Aorta (tissue), 5 donors: Measurements from ENCODE around the gene QRICH1. TPM values are rescaled to one million over a fixed set of nuclear protein-coding genes. Genes with fewer than 3 reads are reported as not detected.

Experiments
- ATAC-seq: fragments of 200-7000 bp; cut with Tn5 transposase; one replicate; pipeline ENCODE4 v1.9.1; 2022; ENCODE audit warnings: moderate library complexity; ENCODE audit not compliant: low FRiP score
- DNase-seq, 2 donors: peaks; one replicate each; pipeline ENCODE4 v3.0.0-alpha.2; 2020
- H3K27ac ChIP-seq, 2 donors: one replicate each; pipeline ENCODE4 v1.5.1; 2013; ENCODE audit warnings: low read length in 2 of 2, mild to moderate bottlenecking in 2 of 2, moderate library complexity in 2 of 2, control low read depth in 1 of 2, inconsistent platforms in 1 of 2, low read depth in 1 of 2
- H3K27me3 ChIP-seq, 2 donors: one replicate each; pipeline ENCODE4 v1.6.1; 2013; ENCODE audit warnings: control low read depth in 1 of 2, low read length in 1 of 2, mild to moderate bottlenecking in 1 of 2, moderate library complexity in 1 of 2; ENCODE audit not compliant: insufficient read depth in 2 of 2, control insufficient read depth in 1 of 2
- H3K36me3 ChIP-seq, 2 donors: one replicate each; pipeline ENCODE4 v1.6.1; 2013; ENCODE audit warnings: control low read depth in 1 of 2, low read length in 1 of 2, mild to moderate bottlenecking in 1 of 2; ENCODE audit not compliant: insufficient read depth in 2 of 2, control insufficient read depth in 1 of 2
- H3K4me1 ChIP-seq, 2 donors: one replicate each; pipeline ENCODE4 v1.6.1; 2013; ENCODE audit warnings: low read length in 2 of 2, control low read depth in 1 of 2, mild to moderate bottlenecking in 1 of 2, moderate library complexity in 1 of 2; ENCODE audit not compliant: insufficient read depth in 2 of 2, control insufficient read depth in 1 of 2
- H3K4me3 ChIP-seq, 2 donors: one replicate each; pipeline ENCODE4 v1.5.1; 2013; ENCODE audit warnings: low read length in 2 of 2, control low read depth in 1 of 2, mild to moderate bottlenecking in 1 of 2
- H3K9me3 ChIP-seq: one replicate; pipeline ENCODE4 v1.6.1; 2013; ENCODE audit warnings: mild to moderate bottlenecking, low read length; ENCODE audit not compliant: control insufficient read depth
- WGBS, 2 donors: extraction: QIAGEN DNeasy Blood & Tissue Kit; methylation state at CpG; one replicate each; pipeline ENCODE4 v1.1.7; 2013; 5-methylcytosine and 5-hydroxymethylcytosine counted together
- intact Hi-C, 2 donors: fragments of 100-400 bp; cut with DNase I; formaldehyde crosslinking; loops; one replicate each; pipeline versions ENCODE4 v1.14.2 to v1.15.0; 2022
- long read RNA-seq, 2 donors: library from polyadenylated mRNA; unstranded; transcript quantifications; one replicate each; pipeline ENCODE4 v2.0.0, GENCODE V29; 2020 to 2021
- polyA plus RNA-seq, 2 donors: library from polyadenylated mRNA; stranded (reverse); fragments of 200-250 nt; gene quantifications; one replicate each; pipeline ENCODE4 v1.2.3, GENCODE V29; 2013
- total RNA-seq, 2 donors: library from RNA; stranded (reverse); fragmentation: NEBNext Ultra II Directional; extraction: Animal tissue kit (Norgen Biotek cat#: 25700); gene quantifications; one replicate each; pipeline ENCODE4 v1.2.1, GENCODE V29; 2021
- donor health status: healthy with polysubstance abuse.
- donor health status: Bipolar disorder and iron deficiency.
- donor health status: DM: no; HTN: no; CAD: no.
- donor health status: DM: no; HTN: no; CAD: no.
- donor health status: DM: yes; HTN: yes; CAD: no.

The QRICH1 gene, protein sequence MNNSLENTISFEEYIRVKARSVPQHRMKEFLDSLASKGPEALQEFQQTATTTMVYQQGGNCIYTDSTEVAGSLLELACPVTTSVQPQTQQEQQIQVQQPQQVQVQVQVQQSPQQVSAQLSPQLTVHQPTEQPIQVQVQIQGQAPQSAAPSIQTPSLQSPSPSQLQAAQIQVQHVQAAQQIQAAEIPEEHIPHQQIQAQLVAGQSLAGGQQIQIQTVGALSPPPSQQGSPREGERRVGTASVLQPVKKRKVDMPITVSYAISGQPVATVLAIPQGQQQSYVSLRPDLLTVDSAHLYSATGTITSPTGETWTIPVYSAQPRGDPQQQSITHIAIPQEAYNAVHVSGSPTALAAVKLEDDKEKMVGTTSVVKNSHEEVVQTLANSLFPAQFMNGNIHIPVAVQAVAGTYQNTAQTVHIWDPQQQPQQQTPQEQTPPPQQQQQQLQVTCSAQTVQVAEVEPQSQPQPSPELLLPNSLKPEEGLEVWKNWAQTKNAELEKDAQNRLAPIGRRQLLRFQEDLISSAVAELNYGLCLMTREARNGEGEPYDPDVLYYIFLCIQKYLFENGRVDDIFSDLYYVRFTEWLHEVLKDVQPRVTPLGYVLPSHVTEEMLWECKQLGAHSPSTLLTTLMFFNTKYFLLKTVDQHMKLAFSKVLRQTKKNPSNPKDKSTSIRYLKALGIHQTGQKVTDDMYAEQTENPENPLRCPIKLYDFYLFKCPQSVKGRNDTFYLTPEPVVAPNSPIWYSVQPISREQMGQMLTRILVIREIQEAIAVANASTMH
- total RNA-seq: 100 to 1,000 TPM in 1 of 2 donors, 10 to 100 TPM in 1; 77.3 to 103 TPM
- 10 to 100 TPM in 1 of 2 donors, 1 to 10 TPM in 1; 8.3 to 66.9 TPM for polyA plus RNA-seq
- long read RNA-seq, donor 1, transcript QRICH1-202 (10 exons, 3,549 nt): major isoform, 7 of 52 reads
- long read RNA-seq, donor 1, partial matches to known transcripts: 39 of 52 reads
- long read RNA-seq, donor 1, other reads (novel, unspliced or antisense): 3 of 52 reads
- long read RNA-seq, donor 2, transcript QRICH1-202 (10 exons, 3,549 nt): major isoform, 8 of 24 reads
- long read RNA-seq, donor 2, partial matches to known transcripts: 6 of 24 reads
- long read RNA-seq, donor 2, other reads (novel, unspliced or antisense): 9 of 24 reads

DNA sequence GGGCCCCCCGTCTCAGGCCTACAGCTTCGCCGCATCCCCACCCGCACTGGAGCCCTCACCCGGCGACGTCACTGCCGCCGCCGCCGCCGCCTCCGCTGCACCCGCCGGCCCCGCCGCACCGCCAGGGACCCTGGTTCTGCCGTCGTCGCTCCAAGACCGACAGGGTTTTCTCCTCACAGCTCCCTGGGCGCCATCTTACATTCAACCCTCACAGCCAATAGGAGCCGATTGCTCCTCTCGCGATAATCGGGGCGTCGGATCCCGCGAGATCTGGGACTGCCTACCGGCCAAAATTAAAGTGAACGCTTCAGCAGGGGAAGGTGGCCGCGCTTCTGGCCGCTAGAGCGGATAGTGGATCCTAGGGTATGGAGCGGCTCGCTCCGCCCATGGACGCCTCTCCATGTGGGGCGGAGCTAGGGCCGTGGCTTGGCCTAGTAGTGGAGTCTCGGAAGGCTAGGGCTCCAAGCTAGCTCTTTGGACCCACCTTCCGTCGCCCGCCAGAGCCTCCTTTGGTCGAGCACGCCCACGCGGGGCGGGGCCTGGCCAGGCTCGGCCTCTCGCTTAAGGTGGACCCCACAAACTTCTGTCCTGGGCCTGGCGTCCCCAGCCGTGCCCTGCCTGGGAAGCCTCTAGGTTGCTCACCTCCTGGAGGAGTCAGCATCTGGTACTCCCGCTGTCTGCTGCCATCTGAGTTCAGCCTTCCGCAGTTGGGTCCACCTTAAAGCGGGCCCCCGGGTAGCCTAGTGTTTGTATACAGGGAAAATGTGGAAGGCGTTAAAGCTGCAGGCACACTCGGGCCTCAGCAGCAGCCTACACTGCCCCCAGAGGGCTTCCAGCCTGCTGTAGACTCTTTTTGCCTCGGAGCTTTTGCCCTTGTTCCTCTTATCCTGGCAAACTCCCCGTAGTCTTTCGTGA, at the start of gene QRICH1:
Gene QRICH1 (minus strand): TSS at position 219 of the 915 bp plus-strand sequence. CDS start 17,054 bp downstream, outside the sequence.
- intact Hi-C loops: loop anchor here in 1 of 2 donors (2.0 to 5.0 kb wide), 3 partner anchors 67 to 318 kb away; partner anchors contain the start of genes IMPDH2, RHOA and TCTA
- Histone ChIP-seq H3K4me1 (no peaks in the 10 kb centered on the region), H3K36me3 (peaks cover 4 to 7% of the 10 kb centered on the region in 2 donors), H3K27ac (peak within 1 kb of the TSS; percentile 62 to 77), H3K4me3 (peak within 1 kb of the TSS; percentile 71 to 88), H3K9me3 (no peaks in the 10 kb centered on the region), H3K27me3 (no peaks in the 10 kb centered on the region)
- DNase-seq: peak; percentile 99
- WGBS, 2 donors: 0% methylated on average over 48 to 65 of the region's 65 CpGs
- ATAC-seq: peak; percentile 97

GRCh38 chr3:49140080-49140479, 46.2 kb upstream of the QRICH1 start:
- 67 to 70% methylated on average over 3 of the region's 3 CpGs for WGBS, 2 donors
- Histone ChIP-seq H3K9me3 (no peaks in the 10 kb centered on the region), H3K4me3 (no peak overlapping the region), H3K4me1 (no peaks in the 10 kb centered on the region), H3K27me3 (no peaks in the 10 kb centered on the region), H3K27ac (no peak overlapping the region), H3K36me3 (no peaks in the 10 kb centered on the region)
- no peak for DNase-seq
- intact Hi-C loops: no loop called here
- no peak for ATAC-seq

GRCh38 chr3:49135499-49135898, 41.6 kb upstream of the QRICH1 start:
- Histone ChIP-seq H3K27me3 (no peaks in the 10 kb centered on the region), H3K9me3 (no peaks in the 10 kb centered on the region), H3K27ac (no peak overlapping the region), H3K4me3 (no peak overlapping the region), H3K4me1 (peaks cover 0 to 3% of the 10 kb centered on the region in 2 donors), H3K36me3 (no peaks in the 10 kb centered on the region)
- DNase-seq (no peak), ATAC-seq (no peak)
- 86 to 87% methylated on average over 4 of the region's 4 CpGs for WGBS, 2 donors
- intact Hi-C loops: no loop called here

DNA sequence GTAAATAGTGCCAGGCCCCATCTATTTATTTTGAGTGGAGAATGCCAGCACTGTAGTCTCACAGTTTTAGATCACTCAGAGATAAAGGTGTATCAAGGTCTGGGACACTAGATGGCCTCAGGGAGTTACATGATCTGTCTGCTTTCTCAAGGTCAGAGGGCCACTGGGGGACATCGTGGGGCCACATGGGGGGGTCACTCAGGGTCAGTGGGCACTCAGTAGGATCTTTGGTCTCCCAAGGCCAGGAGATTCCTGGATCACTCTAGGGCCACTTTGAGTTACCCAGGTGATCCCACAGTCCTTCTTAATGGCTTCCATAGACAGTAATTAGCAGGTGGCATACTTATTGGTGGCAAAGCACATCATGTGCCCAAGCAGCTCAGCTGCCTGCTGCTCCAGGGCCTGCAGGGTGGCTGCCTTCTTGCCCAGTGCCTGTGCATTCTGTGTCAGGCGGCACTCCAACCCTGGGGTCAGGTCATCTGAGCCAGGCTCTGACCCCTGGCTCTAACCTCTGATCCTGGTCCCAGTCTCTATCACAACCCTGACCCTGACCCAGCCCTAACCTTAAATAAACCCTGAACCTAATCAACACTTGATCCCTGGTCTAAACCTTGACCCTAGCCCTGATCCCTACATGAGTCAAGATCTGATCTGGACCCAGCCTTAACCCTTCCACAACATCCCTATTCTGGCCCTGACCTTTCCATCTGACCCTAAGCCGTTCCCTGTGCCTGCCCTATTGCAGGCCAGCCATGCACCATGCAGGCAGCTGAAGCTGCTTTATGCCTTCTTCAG, 40.8 kb upstream of the QRICH1 start:
- DNase-seq (no peak), ATAC-seq (no peak)
- Histone ChIP-seq H3K4me3 (no peak overlapping the region), H3K9me3 (no peaks in the 10 kb centered on the region), H3K36me3 (no peaks in the 10 kb centered on the region), H3K4me1 (peaks cover 0 to 3% of the 10 kb centered on the region in 2 donors), H3K27me3 (no peaks in the 10 kb centered on the region), H3K27ac (no peak overlapping the region)
- intact Hi-C loops: no loop called here
- 66 to 70% methylated on average over 3 of the region's 3 CpGs for WGBS, 2 donors

DNA sequence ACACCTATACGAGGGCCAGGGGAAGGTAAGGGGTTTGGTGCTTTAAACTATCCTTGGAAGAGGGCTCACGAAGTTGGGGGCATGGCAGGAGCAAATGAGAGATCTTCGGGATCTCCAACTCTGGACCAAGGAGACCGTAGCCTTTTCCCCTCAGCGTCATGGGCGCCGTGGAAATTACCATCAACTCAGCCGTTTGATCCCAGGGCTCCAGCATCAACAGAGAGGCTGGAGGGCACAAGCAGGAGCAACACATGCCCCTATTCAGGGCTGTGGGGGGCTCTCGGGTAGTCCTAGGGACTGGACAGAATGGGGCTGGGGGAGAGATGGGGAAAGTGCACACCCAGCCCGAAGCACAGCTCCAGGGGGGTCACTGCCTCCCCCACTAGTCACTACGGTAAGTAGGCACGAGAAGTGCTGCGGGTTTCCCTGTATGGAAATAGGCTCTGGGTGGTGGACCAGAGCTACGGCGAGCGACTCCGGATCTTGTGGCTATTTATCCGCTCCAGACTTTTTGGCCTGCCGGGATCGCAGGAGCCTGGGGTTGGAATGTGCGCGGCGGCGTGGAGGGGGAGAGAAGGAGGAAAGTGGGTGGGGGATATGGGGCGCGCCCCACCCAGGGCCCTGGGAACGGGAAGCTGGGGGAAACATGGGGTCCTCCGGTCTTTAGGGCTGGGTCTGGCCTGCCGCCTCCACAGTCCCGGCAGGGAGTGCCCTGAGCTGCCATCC, 39.5 kb upstream of the QRICH1 start:
- peaks cover 0 to 3% of the 10 kb centered on the region in 2 donors for H3K4me1 ChIP-seq
- intact Hi-C loops: no loop called here
- H3K27me3 ChIP-seq: no peaks in the 10 kb centered on the region
- peak; percentile 92 for ATAC-seq
- H3K4me3 ChIP-seq: peak overlapping the region; percentile 72 to 75
- WGBS, 2 donors: 0 to 1% methylated on average over 30 of the region's 30 CpGs
- H3K27ac ChIP-seq: peak overlapping the region; percentile 15 to 88
- no peaks in the 10 kb centered on the region for H3K36me3 ChIP-seq
- DNase-seq: peak; percentile 90 to 94
- H3K9me3 ChIP-seq: no peaks in the 10 kb centered on the region

DNA sequence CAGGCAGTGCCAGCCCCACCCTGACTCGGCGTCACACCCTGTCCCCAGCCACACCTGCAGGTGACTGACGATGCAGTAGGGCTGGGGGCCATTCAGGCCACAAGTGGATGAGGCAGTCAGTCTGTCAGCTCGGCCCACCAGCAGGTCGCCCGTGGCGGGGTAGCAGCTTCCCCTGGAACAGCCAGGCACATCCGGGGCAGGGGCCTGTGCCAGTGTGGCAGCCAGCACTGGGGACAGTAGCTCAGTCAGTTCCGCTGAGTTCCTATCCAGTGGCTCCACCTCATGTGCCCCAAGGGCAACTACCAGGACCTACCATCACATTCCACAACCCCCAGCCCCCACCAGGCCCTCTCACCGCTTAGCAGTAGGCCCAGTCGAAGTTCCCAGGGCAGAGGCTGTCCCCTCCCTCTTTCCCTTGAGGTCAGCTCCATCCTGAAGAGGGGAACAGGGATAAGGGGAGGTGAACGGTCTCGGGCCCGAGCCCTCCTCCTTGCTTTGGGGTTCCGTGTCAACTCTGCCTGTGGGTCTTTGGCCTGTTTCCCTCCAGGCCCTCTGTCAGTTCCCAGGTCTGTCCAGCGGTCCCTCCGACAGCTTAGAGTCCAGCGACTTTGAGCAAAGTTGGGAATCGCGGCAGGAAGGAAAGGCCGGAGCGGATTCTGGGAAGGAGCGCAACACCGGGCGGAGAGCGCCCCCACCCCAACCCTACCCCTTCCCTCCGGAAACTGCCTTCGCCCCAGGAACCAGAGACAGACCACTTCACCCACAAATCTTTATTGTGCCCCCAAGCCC, 38.8 kb upstream of the QRICH1 start, which contains the start of gene LAMB2:
Gene LAMB2 (minus strand): TSS at position 614 of the 789 bp plus-strand sequence. CDS start 183 bp downstream, at position 431.
- H3K4me1 ChIP-seq: peaks cover 0 to 3% of the 10 kb centered on the region in 2 donors
- no peaks in the 10 kb centered on the region for H3K27me3 ChIP-seq
- peak within 1 kb of the TSS; percentile 72 to 75 for H3K4me3 ChIP-seq
- 2% methylated on average over 24 to 28 of the region's 28 CpGs for WGBS, 2 donors
- peak; percentile 84 to 93 for DNase-seq
- H3K36me3 ChIP-seq: no peaks in the 10 kb centered on the region
- intact Hi-C loops: no loop called here
- ATAC-seq: peak; percentile 91
- peak within 1 kb of the TSS; percentile 15 to 88 for H3K27ac ChIP-seq
- H3K9me3 ChIP-seq: no peaks in the 10 kb centered on the region
